SJCRH30 (cell line): ENCODE results near the gene CDH4. TPM values are rescaled to one million over a fixed set of nuclear protein-coding genes. Genes with fewer than 3 reads are reported as not detected.

ENCODE experiments used
- DNase-seq, 2 experiments: peaks; one replicate each; pipeline ENCODE4 v3.0.0-alpha.2; 2015 to 2020
- H3K27ac ChIP-seq: fragments of 250-450 bp; sonication (Bioruptor Pico); 2 replicates; pipeline ENCODE4 v1.5.1; 2020; ENCODE audit warnings: mild to moderate bottlenecking, moderate library complexity
- H3K27me3 ChIP-seq: fragments of 250-450 bp; sonication (Bioruptor Pico); 2 replicates; pipeline ENCODE4 v1.5.1; 2020; ENCODE audit warnings: mild to moderate bottlenecking, moderate library complexity
- H3K36me3 ChIP-seq: fragments of 250-450 bp; sonication (Bioruptor Pico); 2 replicates; pipeline ENCODE4 v1.5.1; 2020; ENCODE audit warnings: mild to moderate bottlenecking, moderate library complexity
- H3K4me1 ChIP-seq: fragments of 250-450 bp; sonication (Bioruptor Pico); 2 replicates; pipeline ENCODE4 v1.5.1; 2020; ENCODE audit warnings: mild to moderate bottlenecking, moderate library complexity
- H3K4me3 ChIP-seq: fragments of 250-450 bp; sonication (Bioruptor Pico); 2 replicates; pipeline ENCODE4 v1.5.1; 2020; ENCODE audit warnings: mild to moderate bottlenecking, moderate library complexity
- H3K9me3 ChIP-seq: fragments of 250-450 bp; sonication (Bioruptor Pico); replicated peaks from 2 replicates; pipeline ENCODE4 v1.5.1; 2020; ENCODE audit warnings: mild to moderate bottlenecking, moderate library complexity
- total RNA-seq: library from RNA; depleted of rRNA; stranded (reverse); fragments of >200 nt; shearing (Covaris generic); gene quantifications from 2 replicates; pipeline ENCODE4 v1.2.3, GENCODE V29; 2014

CDH4 gene
- total RNA-seq, 1 experiment from 2014 or later: 0.06 TPM

DNA sequence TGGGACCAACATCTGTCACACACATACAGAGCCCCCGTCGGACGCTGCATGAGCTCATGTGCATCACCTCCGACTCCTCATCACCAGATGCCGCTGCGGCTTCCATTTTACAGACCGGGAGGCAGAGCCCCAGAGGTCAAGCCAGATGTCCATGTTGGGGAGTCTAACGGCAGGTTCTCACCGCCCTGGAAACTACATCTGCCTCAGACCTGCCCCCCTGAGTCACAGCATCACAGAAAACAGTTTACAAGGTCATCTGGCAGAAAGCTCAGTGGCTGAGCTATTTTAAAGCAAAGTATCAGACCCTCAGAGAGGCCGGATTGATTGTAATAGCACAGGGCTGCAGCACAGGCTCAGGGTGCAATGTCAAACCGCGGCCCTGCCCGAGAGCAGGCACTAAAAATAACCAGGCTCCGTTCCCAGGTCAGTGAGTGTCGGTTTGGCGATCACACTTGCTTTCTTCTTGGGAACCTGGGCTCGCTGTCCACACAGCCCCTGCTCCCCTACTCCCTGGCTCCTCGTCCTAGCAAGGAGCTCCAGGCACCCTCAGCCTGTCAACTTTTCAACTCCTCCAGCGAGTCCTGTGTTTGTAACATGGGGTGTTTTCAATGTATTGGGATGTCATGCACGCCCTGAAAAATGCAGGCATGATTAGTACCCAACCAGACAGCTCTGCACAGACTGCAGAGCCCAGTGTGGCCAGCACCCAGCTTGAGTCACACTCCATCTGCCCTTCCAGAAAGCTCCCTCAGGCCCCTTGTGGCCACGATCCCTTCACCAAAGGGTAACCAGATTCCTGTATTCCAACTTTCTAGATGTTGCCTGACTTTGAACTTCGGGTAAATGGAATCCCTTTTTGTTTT lies 264.5 kb downstream of the CDH4 start:
- Histone ChIP-seq H3K9me3 (no peaks in the 10 kb centered on the region), H3K27ac (no peak overlapping the region), H3K27me3 (peaks cover 43% of the 10 kb centered on the region), H3K4me3 (no peak overlapping the region), H3K36me3 (no peaks in the 10 kb centered on the region), H3K4me1 (no peaks in the 10 kb centered on the region)
- DNase-seq: no peak

DNA sequence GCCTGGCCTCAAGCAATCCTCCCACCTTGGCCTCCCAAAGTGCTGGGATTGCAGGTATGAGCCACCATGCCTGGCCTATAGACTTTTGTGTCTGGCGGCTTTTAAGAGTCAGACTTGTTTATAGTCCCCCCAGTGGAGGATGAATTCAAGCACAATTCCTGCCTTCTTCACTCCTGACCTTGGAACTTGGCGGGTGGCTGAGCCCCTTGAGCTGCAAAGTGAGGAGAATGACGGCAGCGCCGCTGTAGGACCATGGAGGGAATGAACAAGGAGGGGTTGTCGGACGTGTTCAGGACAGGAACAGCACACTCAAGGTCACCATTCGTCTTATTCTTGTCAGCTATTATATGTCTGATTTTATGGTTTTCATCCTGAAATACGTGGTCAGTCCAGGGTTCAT lies 265.4 kb downstream of the CDH4 start:
- Histone ChIP-seq H3K9me3 (no peaks in the 10 kb centered on the region), H3K4me3 (no peak overlapping the region), H3K27me3 (peaks cover 38% of the 10 kb centered on the region), H3K36me3 (no peaks in the 10 kb centered on the region), H3K4me1 (no peaks in the 10 kb centered on the region), H3K27ac (no peak overlapping the region)
- DNase-seq: no peak

DNA sequence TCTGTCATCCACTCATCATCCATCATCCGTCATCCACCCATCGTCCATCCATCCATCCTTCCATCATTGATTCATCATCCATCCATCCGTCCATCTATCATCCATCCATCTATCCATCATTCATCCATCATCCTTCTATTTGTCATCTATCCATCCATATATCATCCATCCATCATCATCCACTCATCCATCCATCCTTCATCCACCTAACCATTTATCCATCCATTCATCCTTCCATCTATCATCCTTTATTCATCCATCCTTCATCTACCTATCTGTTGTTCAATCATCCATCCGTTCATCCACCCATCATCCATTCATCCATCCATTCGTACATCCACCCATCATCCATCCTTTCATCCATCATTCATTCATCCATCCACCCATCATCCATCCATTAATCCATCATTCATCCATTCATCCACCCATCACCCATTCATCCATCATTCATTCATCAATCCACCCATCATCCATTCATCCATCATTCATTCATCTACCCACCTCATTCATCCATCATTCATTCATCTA lies 266.4 kb downstream of the CDH4 start:
- peaks cover 34% of the 10 kb centered on the region; the same call in 1 of the 2 replicates for H3K27me3 ChIP-seq

DNA sequence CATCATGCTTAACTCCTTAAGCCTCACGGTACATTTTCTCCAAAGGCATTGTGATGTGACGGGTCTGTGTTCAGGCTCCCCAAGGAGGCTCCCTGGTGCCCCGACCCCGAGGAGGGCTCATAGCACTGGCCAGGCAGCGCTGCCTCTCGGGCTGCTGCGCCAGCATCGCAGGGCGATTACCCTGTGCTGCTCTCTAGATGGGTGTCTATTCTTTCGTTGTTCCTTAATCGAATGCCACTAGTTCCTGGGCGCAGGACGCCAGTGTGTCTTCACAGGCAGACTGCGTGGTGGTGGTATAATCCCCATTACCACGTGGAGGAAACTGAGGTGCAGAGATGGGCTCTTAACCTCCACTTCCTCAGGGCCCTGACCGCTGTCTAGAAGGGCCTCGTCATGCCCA lies 267.4 kb downstream of the CDH4 start:
- Histone ChIP-seq H3K4me1 (no peaks in the 10 kb centered on the region), H3K27me3 (peaks cover 30% of the 10 kb centered on the region; the same call in 1 of the 2 replicates), H3K4me3 (no peak overlapping the region), H3K36me3 (no peaks in the 10 kb centered on the region), H3K9me3 (no peaks in the 10 kb centered on the region), H3K27ac (no peak overlapping the region)
- DNase-seq: no peak

More for the DNA sequence above, 266.4 kb downstream of the CDH4 start:
- Histone ChIP-seq H3K4me1 (no peaks in the 10 kb centered on the region), H3K36me3 (no peaks in the 10 kb centered on the region), H3K4me3 (no peak overlapping the region), H3K9me3 (no peaks in the 10 kb centered on the region), H3K27ac (no peak overlapping the region)
- no peak for DNase-seq

DNA sequence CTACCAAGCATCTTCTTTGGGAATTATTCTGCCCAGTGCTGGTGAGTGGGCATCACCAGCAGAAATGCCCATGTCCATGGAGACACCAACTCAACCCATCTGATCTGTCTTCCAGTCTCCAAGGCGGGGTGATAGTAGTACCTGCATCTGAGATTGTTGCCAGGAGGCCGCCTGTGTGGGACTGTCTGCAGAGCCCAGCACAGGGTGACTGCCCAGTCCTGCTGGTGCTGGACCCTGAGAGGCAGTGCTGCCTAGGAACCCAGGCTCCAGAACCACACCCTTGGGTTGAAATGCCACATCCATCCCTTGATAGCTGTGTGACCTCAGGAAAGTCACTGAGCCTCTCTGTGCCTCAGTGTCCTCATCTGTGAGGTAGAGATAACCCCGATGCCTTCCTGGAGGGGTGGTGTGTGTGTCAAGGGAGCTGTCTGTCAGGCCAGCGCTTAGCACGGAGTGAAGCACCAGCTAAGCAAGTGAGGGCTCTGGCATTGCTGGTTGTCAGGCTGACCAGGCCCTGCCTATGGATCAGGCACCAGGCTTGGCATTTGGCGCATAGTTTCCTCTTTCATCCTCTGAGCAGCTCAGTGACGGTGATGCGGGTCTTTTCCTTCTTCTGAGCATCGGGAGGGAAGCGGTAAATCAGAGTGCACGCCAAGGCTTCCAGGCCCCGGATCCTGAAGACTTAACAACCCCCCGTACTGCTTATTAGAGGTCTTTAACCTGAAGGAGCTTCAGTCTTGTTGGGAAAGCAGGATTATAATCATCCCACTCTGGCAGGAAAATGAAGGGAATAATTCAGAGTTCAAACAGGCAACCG lies 268.2 kb downstream of the CDH4 start:
- H3K36me3 ChIP-seq: no peaks in the 10 kb centered on the region
- no peaks in the 10 kb centered on the region for H3K4me1 ChIP-seq
- no peak for DNase-seq
- no peak overlapping the region for H3K27ac ChIP-seq
- H3K27me3 ChIP-seq: peaks cover 30% of the 10 kb centered on the region; the same call in 1 of the 2 replicates
- H3K9me3 ChIP-seq: no peaks in the 10 kb centered on the region
- H3K4me3 ChIP-seq: no peak overlapping the region

DNA sequence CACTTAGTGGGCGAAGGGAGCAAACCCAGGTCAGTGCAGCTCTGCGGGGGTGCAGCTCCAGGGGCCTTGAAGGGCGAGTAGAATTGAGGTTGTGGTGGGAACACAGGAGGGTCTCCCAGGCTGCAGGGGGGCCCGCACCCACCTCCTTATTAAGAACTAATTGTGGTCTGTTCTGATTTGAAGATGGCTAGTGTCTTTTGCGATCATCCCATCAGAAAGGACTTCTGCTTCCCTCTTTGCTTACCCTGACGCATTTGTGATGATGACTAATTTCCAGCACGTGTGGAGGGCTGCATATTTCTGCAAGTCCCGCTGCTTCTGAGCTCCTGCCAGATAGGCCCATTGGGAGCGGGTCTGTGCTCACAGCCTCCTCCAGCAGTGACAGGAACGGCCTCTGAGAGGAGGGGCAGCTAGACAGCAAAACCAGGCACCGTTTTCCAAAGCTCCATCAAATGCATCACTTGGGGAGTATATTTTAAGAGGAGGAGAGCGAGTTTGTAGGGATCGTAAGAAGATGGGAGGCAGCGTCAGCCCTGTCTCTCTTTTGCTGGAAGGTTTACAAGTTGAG lies 268.9 kb downstream of the CDH4 start:
- Histone ChIP-seq H3K36me3 (no peaks in the 10 kb centered on the region), H3K4me1 (no peaks in the 10 kb centered on the region), H3K27ac (no peak overlapping the region), H3K4me3 (no peak overlapping the region), H3K27me3 (peaks cover 32% of the 10 kb centered on the region; the same call in 1 of the 2 replicates), H3K9me3 (no peaks in the 10 kb centered on the region)
- DNase-seq: no peak

DNA sequence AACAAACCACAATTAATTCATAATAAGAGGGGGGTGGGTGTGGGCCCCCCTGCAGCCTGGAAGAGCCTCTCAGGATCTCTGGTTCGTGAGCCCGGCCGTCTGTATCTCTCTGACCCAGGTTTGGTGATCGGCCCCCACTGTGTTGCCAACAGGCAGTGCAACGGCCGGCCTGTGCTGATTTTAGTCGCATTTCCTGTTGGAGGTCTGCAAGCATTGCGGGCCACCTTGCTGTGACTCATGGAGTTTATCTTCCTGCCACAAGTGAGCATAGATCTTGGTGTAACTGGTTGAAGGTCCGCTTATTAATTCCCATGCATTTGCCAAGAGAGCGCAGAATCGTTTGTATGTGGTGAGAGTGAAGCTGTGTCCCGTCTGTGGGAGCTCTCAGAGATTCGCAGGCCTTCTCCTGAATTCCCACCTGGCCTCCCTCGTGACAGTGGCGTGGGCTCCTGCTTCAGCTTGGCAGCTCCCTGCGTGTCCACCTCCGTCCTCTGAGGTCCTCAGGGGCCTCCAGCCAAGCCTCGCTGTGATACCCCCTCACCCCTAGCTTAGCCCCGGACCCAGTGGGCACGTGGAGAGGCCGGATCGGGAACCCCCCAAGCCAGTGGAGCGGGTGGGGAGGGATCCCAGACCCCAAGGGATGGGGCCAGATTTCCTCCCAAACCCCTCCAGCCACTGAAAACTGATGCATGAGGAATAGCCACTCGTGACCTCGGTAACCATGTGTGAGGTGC lies 269.8 kb downstream of the CDH4 start:
- H3K9me3 ChIP-seq: no peaks in the 10 kb centered on the region
- H3K27ac ChIP-seq: no peak overlapping the region
- peaks cover 28% of the 10 kb centered on the region; the same call in 1 of the 2 replicates for H3K27me3 ChIP-seq
- DNase-seq: no peak
- no peaks in the 10 kb centered on the region for H3K4me1 ChIP-seq
- no peak overlapping the region for H3K4me3 ChIP-seq
- H3K36me3 ChIP-seq: no peaks in the 10 kb centered on the region

DNA sequence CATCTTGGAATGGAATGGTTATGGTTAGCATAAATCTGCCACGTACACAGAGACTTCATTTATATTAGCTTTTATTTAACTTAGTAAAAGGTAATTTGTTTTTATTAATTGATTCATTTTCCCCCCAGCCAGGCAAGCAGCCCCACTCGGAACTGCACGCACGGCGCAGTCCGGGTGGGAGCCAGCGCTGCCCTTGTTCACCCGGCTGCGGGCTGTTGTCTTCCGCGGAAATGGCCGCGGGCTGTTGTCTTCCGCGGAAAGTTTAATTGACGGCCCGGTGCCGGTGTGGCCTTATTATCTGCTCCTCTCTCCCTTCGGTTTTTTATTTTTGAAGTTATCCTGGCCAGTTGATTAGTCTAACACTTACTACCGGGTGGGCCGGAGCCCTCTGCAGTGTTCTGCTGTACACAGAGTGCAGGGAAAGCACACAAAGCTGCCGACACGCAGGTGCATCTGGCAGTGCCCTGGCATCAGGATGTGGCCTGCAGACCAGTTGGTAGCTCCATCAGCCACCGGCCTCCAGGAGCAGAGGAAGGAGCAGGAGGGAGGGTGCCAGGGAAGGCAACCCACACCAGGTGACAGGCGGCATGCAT lies 270.5 kb downstream of the CDH4 start:
- H3K4me3 ChIP-seq: no peak overlapping the region
- H3K36me3 ChIP-seq: no peaks in the 10 kb centered on the region
- H3K27ac ChIP-seq: no peak overlapping the region
- DNase-seq: no peak
- H3K4me1 ChIP-seq: no peaks in the 10 kb centered on the region
- H3K9me3 ChIP-seq: no peaks in the 10 kb centered on the region
- H3K27me3 ChIP-seq: peaks cover 28% of the 10 kb centered on the region; the same call in 1 of the 2 replicates

DNA sequence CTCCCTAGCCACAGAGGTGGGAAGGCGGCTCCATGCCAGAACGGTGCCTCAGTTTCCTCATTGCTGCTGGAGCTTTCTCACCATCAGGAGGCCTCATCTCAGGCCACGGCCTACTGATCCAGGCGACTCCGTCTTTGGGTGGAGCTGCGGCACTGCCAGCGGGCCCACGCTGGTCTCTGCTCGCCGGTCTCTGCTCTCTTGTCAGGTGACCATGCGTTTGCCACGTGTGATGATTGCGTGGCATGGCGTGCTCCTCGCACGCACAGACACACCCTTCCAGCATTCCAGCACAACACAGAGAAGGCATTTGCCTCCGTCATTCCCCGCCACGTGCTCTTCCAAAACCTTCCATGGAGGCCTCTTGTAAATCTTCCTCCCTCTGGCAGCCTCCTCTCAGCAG lies 271.1 kb downstream of the CDH4 start:
- H3K27ac ChIP-seq: no peak overlapping the region
- no peak overlapping the region for H3K4me3 ChIP-seq
- H3K36me3 ChIP-seq: no peaks in the 10 kb centered on the region
- no peaks in the 10 kb centered on the region for H3K4me1 ChIP-seq
- peaks cover 28% of the 10 kb centered on the region; the same call in 1 of the 2 replicates for H3K27me3 ChIP-seq
- DNase-seq: no peak
- H3K9me3 ChIP-seq: no peaks in the 10 kb centered on the region

DNA sequence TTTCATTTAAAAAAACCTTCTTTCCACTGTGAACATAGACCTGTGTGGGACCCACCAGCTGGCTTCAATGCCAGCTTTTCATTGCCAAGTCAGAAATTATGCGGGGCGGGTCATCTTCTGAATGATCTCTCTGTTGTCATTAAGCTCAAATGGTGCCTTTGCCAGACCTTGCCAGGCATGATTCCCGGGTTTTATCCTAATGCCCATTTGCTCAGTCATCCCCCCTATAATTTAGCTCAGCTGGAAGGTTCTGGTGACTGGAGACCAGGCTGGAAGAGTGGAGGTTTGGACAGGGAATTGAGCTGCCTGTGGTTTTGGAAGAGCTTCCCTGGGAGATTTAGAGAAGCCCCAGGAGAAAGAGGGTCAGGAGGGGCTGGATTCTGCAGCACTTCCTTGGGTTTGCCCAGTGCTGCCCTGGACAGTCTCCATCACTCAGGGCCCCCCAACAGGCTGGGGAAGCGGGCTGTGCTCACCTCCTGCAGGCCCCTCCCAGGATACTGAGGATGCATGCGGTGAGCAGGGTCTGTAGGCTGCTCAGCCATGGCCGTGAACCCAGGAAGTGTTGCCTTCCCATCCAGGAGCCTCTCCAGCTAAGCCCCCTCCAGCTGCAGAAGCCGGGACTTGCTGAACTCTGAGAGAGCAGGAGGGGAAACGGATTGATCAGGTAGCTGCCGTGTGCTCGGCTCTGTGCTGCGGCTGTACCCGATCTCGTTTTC lies 273.0 kb downstream of the CDH4 start:
- peaks cover 22% of the 10 kb centered on the region; the same call in 1 of the 2 replicates for H3K27me3 ChIP-seq
- H3K9me3 ChIP-seq: no peaks in the 10 kb centered on the region
- no peaks in the 10 kb centered on the region for H3K4me1 ChIP-seq
- no peak overlapping the region for H3K4me3 ChIP-seq
- no peak overlapping the region for H3K27ac ChIP-seq
- DNase-seq: no peak
- no peaks in the 10 kb centered on the region for H3K36me3 ChIP-seq

DNA sequence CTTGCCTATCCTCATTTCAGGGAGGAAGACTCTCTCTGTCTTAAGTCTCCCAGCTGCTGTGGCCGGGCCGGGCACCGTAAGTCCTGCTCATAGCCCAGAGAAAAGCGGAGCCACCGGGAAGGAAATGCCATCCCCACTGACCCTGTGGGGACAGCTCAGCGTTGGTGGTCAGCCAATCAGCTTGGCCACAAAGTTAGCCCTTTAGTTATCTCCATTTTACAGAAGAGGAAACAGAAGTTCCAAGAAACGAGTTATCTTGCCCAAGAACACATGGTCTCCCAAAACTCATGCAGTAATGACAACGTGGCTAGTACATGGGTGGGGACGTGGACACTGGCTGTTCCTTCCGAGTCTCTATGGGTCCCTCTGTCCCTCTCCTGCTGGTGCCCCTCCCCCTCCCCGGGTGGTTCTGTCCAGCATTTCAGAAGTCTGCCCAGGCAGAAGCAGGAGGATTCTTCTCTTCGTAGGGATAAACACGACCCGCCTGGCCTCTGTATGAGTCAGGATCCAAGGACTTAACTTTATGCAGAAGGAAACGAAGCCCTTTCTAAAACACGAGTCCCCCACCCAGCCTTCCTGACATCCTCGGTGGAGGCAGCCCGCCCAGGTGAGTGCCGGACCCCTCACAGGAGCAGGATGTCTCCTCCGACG lies 273.8 kb downstream of the CDH4 start:
- no peak overlapping the region for H3K27ac ChIP-seq
- no peak for DNase-seq
- H3K4me3 ChIP-seq: no peak overlapping the region
- H3K9me3 ChIP-seq: no peaks in the 10 kb centered on the region
- peaks cover 16% of the 10 kb centered on the region; the same call in 1 of the 2 replicates for H3K27me3 ChIP-seq
- no peaks in the 10 kb centered on the region for H3K36me3 ChIP-seq
- H3K4me1 ChIP-seq: no peaks in the 10 kb centered on the region

DNA sequence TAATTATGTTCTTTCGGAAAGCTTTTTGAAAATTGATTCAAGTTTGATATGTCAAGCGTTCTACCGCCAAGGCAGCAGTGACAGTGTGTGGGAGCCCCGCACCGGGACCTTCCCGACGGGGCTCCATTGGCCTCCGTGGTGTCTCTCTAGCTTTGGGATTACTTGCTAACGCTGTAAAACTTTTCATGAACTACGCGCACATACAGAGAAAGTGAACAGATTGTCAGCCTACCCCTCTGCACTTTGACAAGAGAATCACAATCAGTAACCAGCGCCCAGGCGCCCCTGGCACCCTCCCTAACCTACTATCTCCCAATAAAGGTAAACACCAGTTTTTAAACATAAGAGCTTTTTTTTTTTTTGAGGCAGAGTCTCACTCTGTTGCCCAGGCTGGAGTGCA lies 274.8 kb downstream of the CDH4 start:
- H3K27me3 ChIP-seq: peaks cover 12% of the 10 kb centered on the region; the same call in 1 of the 2 replicates
- no peak overlapping the region for H3K27ac ChIP-seq
- no peak for DNase-seq
- H3K4me1 ChIP-seq: no peaks in the 10 kb centered on the region
- H3K4me3 ChIP-seq: no peak overlapping the region
- H3K9me3 ChIP-seq: no peaks in the 10 kb centered on the region
- no peaks in the 10 kb centered on the region for H3K36me3 ChIP-seq

DNA sequence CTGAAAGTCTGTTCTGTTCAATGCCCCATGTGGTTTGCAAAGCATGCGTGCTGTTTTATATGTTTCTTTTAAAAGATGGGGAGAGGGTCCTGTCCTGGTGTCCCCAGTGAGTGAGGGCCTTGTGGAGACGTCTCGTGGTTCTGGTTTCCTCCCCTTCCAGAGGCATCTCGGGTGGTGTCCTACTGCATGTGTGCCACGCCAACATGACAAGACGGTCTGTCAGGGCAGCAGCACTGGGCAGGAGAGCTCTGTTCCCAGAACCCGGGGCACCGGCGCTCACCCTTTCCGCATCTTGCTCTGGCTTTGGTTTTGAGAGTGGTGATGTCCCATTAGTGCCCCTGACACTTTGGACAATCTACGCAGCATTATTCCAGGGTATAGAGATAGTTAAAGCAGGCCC lies 275.6 kb downstream of the CDH4 start:
- H3K27me3 ChIP-seq: peaks cover 18% of the 10 kb centered on the region; the same call in 1 of the 2 replicates
- H3K4me3 ChIP-seq: no peak overlapping the region
- no peaks in the 10 kb centered on the region for H3K4me1 ChIP-seq
- no peak overlapping the region for H3K27ac ChIP-seq
- no peak for DNase-seq
- H3K9me3 ChIP-seq: no peaks in the 10 kb centered on the region
- H3K36me3 ChIP-seq: no peaks in the 10 kb centered on the region
